ENCODE data around the gene PEAK1.

PEAK1 gene

GRCh38 chr15:77120576-77120975, 299.3 kb downstream of the PEAK1 start (continued):
- TF ChIP-seq ZNF214 (tag by site-specific recombination; IDR thresholded peaks at IDR 0.05; ENCODE audit: borderline replicate concordance) (no peak), KLF9 (tag by site-specific recombination; IDR thresholded peaks at IDR 0.05; ENCODE audit: low read depth) (no peak), BCL6B (tag by site-specific recombination; IDR thresholded peaks at IDR 0.05) (no peak), KLF1 (tag by site-specific recombination; IDR thresholded peaks at IDR 0.05) (no peak), PRDM10 (tag by site-specific recombination; IDR thresholded peaks at IDR 0.05) (no peak), MZF1 (tag by site-specific recombination; IDR thresholded peaks at IDR 0.05; ENCODE audit: borderline replicate concordance) (no peak), ZNF645 (tag by site-specific recombination; IDR thresholded peaks at IDR 0.05) (no peak)

GRCh38 chr15:77119446-77119845, 300.5 kb downstream of the PEAK1 start:
- H3K4me3 ChIP-seq (ENCODE audit: low read depth, low read length) = no peak overlapping the region
- POLR2A ChIA-PET = interaction anchor here (2.2 kb wide), 1 partner anchor 424 kb away, joined by 8 read pairs; no protein-coding TSS in a partner anchor
- CTCF ChIA-PET = interaction anchor here (0.6 to 6.4 kb wide), 39 partner anchors 8 to 784 kb away, joined by 3 to 131 read pairs (median 4); partner anchors contain the start of gene HMG20A

More at GRCh38 chr15:77119446-77119845, 300.5 kb downstream of the PEAK1 start:
- Histone ChIP-seq H3K27ac (ENCODE audit: extremely low read depth, low read depth, low read length) (no peak overlapping the region), H3K4me1 (ENCODE audit: control insufficient read depth, insufficient read depth, low read length) (no peaks in the 10 kb centered on the region), H3K9me3 (ENCODE audit: control insufficient read depth, insufficient read depth, low read depth, low read length) (no peaks in the 10 kb centered on the region), H3K36me3 (ENCODE audit: control insufficient read depth in 2 of 2, insufficient read depth in 1 of 2, low read length in 2 of 2) (peaks cover 0 to 4% of the 10 kb centered on the region in 2 experiments; a peak in 1 of 3 replicates)
- TF ChIP-seq ZNF48 (tag by site-specific recombination; IDR thresholded peaks at IDR 0.05) (no peak), PRDM2 (tag by site-specific recombination; IDR thresholded peaks at IDR 0.05; ENCODE audit: borderline replicate concordance) (no peak), KLF16 (tag by site-specific recombination; IDR thresholded peaks at IDR 0.05) (no peak), ZNF561 (tag by site-specific recombination; IDR thresholded peaks at IDR 0.05; ENCODE audit: borderline replicate concordance) (no peak), ZNF521 (tag by site-specific recombination; IDR thresholded peaks at IDR 0.05) (no peak), ZFP37 (tag by site-specific recombination; IDR thresholded peaks at IDR 0.05) (no peak), ZNF571 (tag by site-specific recombination; IDR thresholded peaks at IDR 0.05) (no peak), ZNF518A (tag by site-specific recombination; conservative IDR thresholded peaks at IDR 0.05; ENCODE audit: low read depth) (no peak)

Data from HEK293 (cell line).